SK-N-SH (cell line): ENCODE data around the gene DAB2IP. TPM values are rescaled to one million over a fixed set of nuclear protein-coding genes. Genes with fewer than 3 reads are reported as not detected.

Experiments
- CTCF ChIA-PET: fragments of 300-600, 350-600 bp; formaldehyde crosslinking; extraction: SDS; loops from one replicate; lab custom pipeline; 2021; lab: Yijun Ruan, JAX
- POLR2A ChIA-PET: fragments of 350-600 bp; sonication (Branson Sonifier 250); formaldehyde crosslinking; extraction: SDS; loops from one replicate; lab custom pipeline; 2020; ENCODE audit warnings: antibody characterized with exemption, inconsistent platforms; lab: Yijun Ruan, JAX
- DNase-seq: peaks from one replicate; pipeline ENCODE4 v3.0.0; 2012
- H2AFZ ChIP-seq: fragments of 200-600 bp; sonication (generic); 2 replicates; pipeline ENCODE4 v1.8.1; 2016; ENCODE audit warnings: antibody characterized with exemption, mild to moderate bottlenecking, low read depth
- H3F3A ChIP-seq: fragments of 200-600 bp; sonication (generic); replicated peaks from 2 replicates; pipeline ENCODE3; 2016; ENCODE audit warnings: antibody characterized with exemption, mild to moderate bottlenecking; ENCODE audit not compliant: insufficient read depth
- H3K27ac ChIP-seq, 2 experiments: fragments of 200-500 bp in 1 of 2; fragments of 200-600 bp in 1 of 2; sonication (Bioruptor generic) in 1 of 2; sonication (generic), shearing (Covaris generic) in 1 of 2; 2 replicates each; pipeline versions ENCODE4 v1.5.1 to v1.6.1; 2014 to 2016; ENCODE audit warnings: low read depth in 2 of 2, inconsistent platforms in 1 of 2, low read length in 1 of 2, mild to moderate bottlenecking in 1 of 2, mixed read lengths in 1 of 2
- H3K27me3 ChIP-seq: fragments of 200-600 bp; sonication (generic), shearing (Covaris generic); 2 replicates; pipeline ENCODE4 v1.6.1; 2016; ENCODE audit warnings: mixed run types; ENCODE audit not compliant: insufficient read depth
- H3K36me3 ChIP-seq, 2 experiments: fragments of 200-500 bp in 1 of 2; fragments of 200-600 bp in 1 of 2; sonication (Bioruptor generic) in 1 of 2; sonication (generic) in 1 of 2; replicated peaks in 1 of 2; 2 replicates each; pipeline versions ENCODE3 to v1.5.1; 2014 to 2016; ENCODE audit warnings: low read length in 1 of 2, mild to moderate bottlenecking in 1 of 2; ENCODE audit not compliant: insufficient read depth in 2 of 2, control insufficient read depth in 1 of 2
- H3K4me1 ChIP-seq, 2 experiments: fragments of 200-500 bp in 1 of 2; fragments of 200-600 bp in 1 of 2; sonication (Bioruptor generic) in 1 of 2; sonication (generic), shearing (Covaris generic) in 1 of 2; 2 replicates each; pipeline versions ENCODE4 v1.5.1 to v1.6.1; 2014 to 2016; ENCODE audit warnings: low read depth in 1 of 2, low read length in 1 of 2, mixed run types in 1 of 2; ENCODE audit not compliant: insufficient read depth in 2 of 2, control insufficient read depth in 1 of 2
- H3K4me2 ChIP-seq: fragments of 200-600 bp; sonication (generic), shearing (Covaris generic); 2 replicates; pipeline ENCODE4 v1.6.1; 2017; ENCODE audit warnings: mixed run types
- H3K4me3 ChIP-seq, 2 experiments: fragments of 200-500 bp in 1 of 2; fragments of 200-600 bp in 1 of 2; sonication (Bioruptor generic) in 1 of 2; sonication (generic), shearing (Covaris generic) in 1 of 2; 2 replicates each; pipeline versions ENCODE4 v1.5.1 to v1.8.1; 2014 to 2016; ENCODE audit warnings: low read depth in 2 of 2, inconsistent platforms in 1 of 2, low read length in 1 of 2, mild to moderate bottlenecking in 1 of 2, mixed read lengths in 1 of 2, moderate library complexity in 1 of 2
- H3K79me2 ChIP-seq: fragments of 200-600 bp; sonication (generic); 2 replicates; pipeline ENCODE4 v1.8.1; 2017; ENCODE audit warnings: mild to moderate bottlenecking; ENCODE audit not compliant: insufficient read depth
- H3K9ac ChIP-seq: fragments of 200-600 bp; sonication (generic); 2 replicates; pipeline ENCODE4 v1.6.1; 2017; ENCODE audit warnings: mixed run types
- H3K9me2 ChIP-seq: fragments of 200-600 bp; sonication (generic); 2 replicates; pipeline ENCODE4 v1.6.1; 2017; ENCODE audit warnings: mixed run types
- H3K9me3 ChIP-seq: fragments of 200-600 bp; sonication (generic); 2 replicates; pipeline ENCODE4 v1.6.1; 2017; ENCODE audit warnings: mixed run types, mild to moderate bottlenecking, moderate library complexity
- H4K20me1 ChIP-seq: fragments of 200-600 bp; sonication (generic); 2 replicates; pipeline ENCODE4 v1.6.1; 2017; ENCODE audit warnings: mild to moderate bottlenecking, mixed run types; ENCODE audit not compliant: insufficient read depth
- ELF1 ChIP-seq: IDR thresholded peaks from 2 replicates; pipeline ENCODE4 v1.4.0; 2012
- EP300 ChIP-seq, 2 experiments: IDR thresholded peaks; 2 replicates each; pipeline versions ENCODE4 v1.4.0 to v1.6.1; 2012; ENCODE audit warnings: borderline replicate concordance in 1 of 2, low read depth in 1 of 2, low read length in 1 of 2
- FOSL2 ChIP-seq: IDR thresholded peaks from 2 replicates; pipeline ENCODE4 v1.4.0; 2012; ENCODE audit warnings: low read depth, mild to moderate bottlenecking, moderate library complexity, borderline replicate concordance
- FOXJ3 ChIP-seq: sonication (generic); formaldehyde crosslinking; IDR thresholded peaks from 2 replicates; pipeline ENCODE4 v1.5.1; 2020; ENCODE audit warnings: mild to moderate bottlenecking, missing genetic modification reagents
- FOXM1 ChIP-seq: IDR thresholded peaks from 2 replicates; pipeline ENCODE4 v1.4.0; 2012; ENCODE audit warnings: low read depth, mild to moderate bottlenecking
- MEF2A ChIP-seq: IDR thresholded peaks from 2 replicates; pipeline ENCODE4 v1.4.0; 2012; ENCODE audit warnings: low read depth, borderline replicate concordance
- RAD21 ChIP-seq: IDR thresholded peaks from 2 replicates; pipeline ENCODE4 v1.6.1; 2012; ENCODE audit warnings: mild to moderate bottlenecking, low read length
- RFX5 ChIP-seq: IDR thresholded peaks from 2 replicates; pipeline ENCODE4 v1.6.1; 2012; ENCODE audit warnings: mild to moderate bottlenecking, improper control_type of control experiment, low read length
- SMC3 ChIP-seq: IDR thresholded peaks from 2 replicates; pipeline ENCODE4 v1.6.1; 2012; ENCODE audit warnings: low read depth, low read length, improper control_type of control experiment
- TCF12 ChIP-seq: IDR thresholded peaks from 2 replicates; pipeline ENCODE4 v1.4.0; 2012
- TEAD4 ChIP-seq: IDR thresholded peaks from 2 replicates; pipeline ENCODE4 v1.4.0; 2012; ENCODE audit warnings: mild to moderate bottlenecking, borderline replicate concordance; ENCODE audit not compliant: insufficient read depth
- WGBS: methylation state at CpG from one replicate; pipeline ENCODE4 v1.1.6; 2017; ENCODE audit warnings: low lambda C conversion rate; 5-methylcytosine and 5-hydroxymethylcytosine counted together
- polyA plus RNA-seq, 3 experiments: library from polyadenylated mRNA; depleted of rRNA; stranded (reverse); fragments of >200 nt; gene quantifications; 2 replicates each; pipeline ENCODE4 v1.2.3, GENCODE V29; 2012
- TF ChIP-seq, protein P1 (sequence below): fragments of 200-600 bp; sonication (generic); IDR thresholded peaks from 2 replicates; pipeline ENCODE4 v1.6.1; 2017; ENCODE audit warnings: antibody characterized with exemption, mild to moderate bottlenecking, moderate library complexity
- TF ChIP-seq, protein P2 (sequence below): IDR thresholded peaks from 2 replicates; pipeline ENCODE4 v1.4.0; 2012; ENCODE audit warnings: low read depth, borderline replicate concordance
- TF ChIP-seq, protein P3 (sequence below): fragments of 150-350 bp; IDR thresholded peaks from 2 replicates; pipeline ENCODE4 v1.6.1; 2017; ENCODE audit warnings: antibody characterized with exemption, low read length, low read depth, borderline replicate concordance
- TF ChIP-seq, protein P4 (sequence below): IDR thresholded peaks from 2 replicates; pipeline ENCODE4 v1.6.1; 2012; ENCODE audit warnings: mild to moderate bottlenecking, low read depth, low read length, moderate library complexity
- TF ChIP-seq, protein P5 (sequence below): IDR thresholded peaks from 2 replicates; pipeline ENCODE4 v1.4.0; 2012; ENCODE audit warnings: low read depth

DAB2IP gene
- polyA plus RNA-seq, 1 of the 3 experiments (the other 2 are of a cell fraction): 21.4 TPM

DNA sequence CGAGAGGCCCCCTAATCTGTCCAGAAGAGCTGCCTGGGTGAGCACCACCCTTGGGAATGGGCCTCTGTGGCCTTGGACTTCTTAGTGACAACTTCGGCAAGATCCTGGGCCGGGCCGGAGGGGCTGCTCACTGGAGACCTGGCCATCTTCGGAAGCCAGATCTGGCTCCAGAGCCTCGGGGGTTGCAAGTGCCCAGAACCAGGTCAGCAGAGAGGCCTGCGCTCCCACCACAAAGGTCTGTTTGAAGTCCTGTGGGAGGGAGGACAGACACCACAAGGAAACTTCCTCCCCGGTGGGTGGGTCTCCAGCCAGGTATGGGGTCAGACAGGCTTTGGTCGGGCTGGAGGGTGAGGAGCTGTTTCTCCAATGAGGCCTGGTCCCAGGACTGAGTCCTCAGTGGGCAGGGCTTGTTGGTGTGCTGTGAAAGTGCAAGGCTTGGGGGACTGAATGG is 86.1 kb downstream of the DAB2IP start:
- Histone ChIP-seq H3K9ac (no peak overlapping the region), H2AFZ (no peak overlapping the region), H3K27ac (no peak overlapping the region; a peak in 1 of 4 replicates), H3K9me2 (no peaks in the 10 kb centered on the region), H3K36me3 (no peaks in the 10 kb centered on the region), H3K4me2 (no peak overlapping the region), H4K20me1 (peaks cover 67% of the 10 kb centered on the region), H3K79me2 (peaks cover 60% of the 10 kb centered on the region), H3F3A (no peaks in the 10 kb centered on the region), H3K4me3 (no peak overlapping the region), H3K9me3 (no peaks in the 10 kb centered on the region), H3K27me3 (no peaks in the 10 kb centered on the region), H3K4me1 (peaks cover 15 to 66% of the 10 kb centered on the region in 2 experiments; a peak in 3 of 4 replicates)
- TF ChIP-seq RAD21 (no peak), RFX5 (no peak), TCF12 (no peak), SMC3 (no peak), EP300 (IDR thresholded peaks at IDR 0.05; ENCODE audit: borderline replicate concordance in 1 of 2, low read depth in 1 of 2, low read length in 1 of 2) (no peak)
- TF ChIP-seq, protein P1, sequence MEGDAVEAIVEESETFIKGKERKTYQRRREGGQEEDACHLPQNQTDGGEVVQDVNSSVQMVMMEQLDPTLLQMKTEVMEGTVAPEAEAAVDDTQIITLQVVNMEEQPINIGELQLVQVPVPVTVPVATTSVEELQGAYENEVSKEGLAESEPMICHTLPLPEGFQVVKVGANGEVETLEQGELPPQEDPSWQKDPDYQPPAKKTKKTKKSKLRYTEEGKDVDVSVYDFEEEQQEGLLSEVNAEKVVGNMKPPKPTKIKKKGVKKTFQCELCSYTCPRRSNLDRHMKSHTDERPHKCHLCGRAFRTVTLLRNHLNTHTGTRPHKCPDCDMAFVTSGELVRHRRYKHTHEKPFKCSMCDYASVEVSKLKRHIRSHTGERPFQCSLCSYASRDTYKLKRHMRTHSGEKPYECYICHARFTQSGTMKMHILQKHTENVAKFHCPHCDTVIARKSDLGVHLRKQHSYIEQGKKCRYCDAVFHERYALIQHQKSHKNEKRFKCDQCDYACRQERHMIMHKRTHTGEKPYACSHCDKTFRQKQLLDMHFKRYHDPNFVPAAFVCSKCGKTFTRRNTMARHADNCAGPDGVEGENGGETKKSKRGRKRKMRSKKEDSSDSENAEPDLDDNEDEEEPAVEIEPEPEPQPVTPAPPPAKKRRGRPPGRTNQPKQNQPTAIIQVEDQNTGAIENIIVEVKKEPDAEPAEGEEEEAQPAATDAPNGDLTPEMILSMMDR: no peak
- TF ChIP-seq, protein P2, sequence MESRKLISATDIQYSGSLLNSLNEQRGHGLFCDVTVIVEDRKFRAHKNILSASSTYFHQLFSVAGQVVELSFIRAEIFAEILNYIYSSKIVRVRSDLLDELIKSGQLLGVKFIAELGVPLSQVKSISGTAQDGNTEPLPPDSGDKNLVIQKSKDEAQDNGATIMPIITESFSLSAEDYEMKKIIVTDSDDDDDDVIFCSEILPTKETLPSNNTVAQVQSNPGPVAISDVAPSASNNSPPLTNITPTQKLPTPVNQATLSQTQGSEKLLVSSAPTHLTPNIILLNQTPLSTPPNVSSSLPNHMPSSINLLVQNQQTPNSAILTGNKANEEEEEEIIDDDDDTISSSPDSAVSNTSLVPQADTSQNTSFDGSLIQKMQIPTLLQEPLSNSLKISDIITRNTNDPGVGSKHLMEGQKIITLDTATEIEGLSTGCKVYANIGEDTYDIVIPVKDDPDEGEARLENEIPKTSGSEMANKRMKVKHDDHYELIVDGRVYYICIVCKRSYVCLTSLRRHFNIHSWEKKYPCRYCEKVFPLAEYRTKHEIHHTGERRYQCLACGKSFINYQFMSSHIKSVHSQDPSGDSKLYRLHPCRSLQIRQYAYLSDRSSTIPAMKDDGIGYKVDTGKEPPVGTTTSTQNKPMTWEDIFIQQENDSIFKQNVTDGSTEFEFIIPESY: no peak
- TF ChIP-seq, protein P3, sequence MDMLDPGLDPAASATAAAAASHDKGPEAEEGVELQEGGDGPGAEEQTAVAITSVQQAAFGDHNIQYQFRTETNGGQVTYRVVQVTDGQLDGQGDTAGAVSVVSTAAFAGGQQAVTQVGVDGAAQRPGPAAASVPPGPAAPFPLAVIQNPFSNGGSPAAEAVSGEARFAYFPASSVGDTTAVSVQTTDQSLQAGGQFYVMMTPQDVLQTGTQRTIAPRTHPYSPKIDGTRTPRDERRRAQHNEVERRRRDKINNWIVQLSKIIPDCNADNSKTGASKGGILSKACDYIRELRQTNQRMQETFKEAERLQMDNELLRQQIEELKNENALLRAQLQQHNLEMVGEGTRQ: no peak
- DNase-seq: no peak
- 91% methylated on average over 9 of the region's 9 CpGs for WGBS
- CTCF ChIA-PET: interaction anchor here (0.7 to 2.4 kb wide), 2 partner anchors 191 to 362 kb away, joined by 3 to 6 read pairs; no protein-coding TSS in a partner anchor
- POLR2A ChIA-PET: no interaction called here

DNA sequence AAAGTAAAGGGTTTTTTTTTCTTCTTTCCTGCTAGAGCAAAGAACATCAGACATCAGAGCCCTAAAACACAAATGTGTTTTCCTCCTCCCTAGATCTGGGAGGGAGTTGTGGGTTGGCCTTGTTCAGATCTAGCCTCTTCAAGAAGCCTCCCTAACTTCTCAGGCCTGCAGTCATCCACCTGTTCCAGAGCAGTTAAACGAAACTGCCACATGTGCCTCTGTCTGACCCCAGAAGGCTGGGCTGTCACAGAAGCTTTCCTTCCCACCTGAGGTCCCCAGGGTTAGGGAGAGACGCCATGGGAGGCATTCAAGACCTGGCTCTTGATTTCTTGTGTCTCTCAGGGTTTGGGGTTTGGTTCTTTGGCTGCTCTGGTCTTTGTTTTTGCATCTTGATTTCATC is 87.0 kb downstream of the DAB2IP start:
- CTCF ChIA-PET: interaction anchor here (1.0 to 2.4 kb wide), 2 partner anchors 51 to 192 kb away, joined by 5 to 6 read pairs; no protein-coding TSS in a partner anchor
- H3K79me2 ChIP-seq: peaks cover 55% of the 10 kb centered on the region
- 88% methylated on average over 1 of the region's 2 CpGs for WGBS
- TF ChIP-seq EP300 (IDR thresholded peaks at IDR 0.05; ENCODE audit: borderline replicate concordance in 1 of 2, low read depth in 1 of 2, low read length in 1 of 2) (no peak), FOSL2 (no peak), FOXM1 (no peak), TEAD4 (no peak), RFX5 (no peak), FOXJ3 (CRISPR knock-in tag) (no peak), SMC3 (no peak), ELF1 (no peak), MEF2A (no peak)
- TF ChIP-seq, protein P4, sequence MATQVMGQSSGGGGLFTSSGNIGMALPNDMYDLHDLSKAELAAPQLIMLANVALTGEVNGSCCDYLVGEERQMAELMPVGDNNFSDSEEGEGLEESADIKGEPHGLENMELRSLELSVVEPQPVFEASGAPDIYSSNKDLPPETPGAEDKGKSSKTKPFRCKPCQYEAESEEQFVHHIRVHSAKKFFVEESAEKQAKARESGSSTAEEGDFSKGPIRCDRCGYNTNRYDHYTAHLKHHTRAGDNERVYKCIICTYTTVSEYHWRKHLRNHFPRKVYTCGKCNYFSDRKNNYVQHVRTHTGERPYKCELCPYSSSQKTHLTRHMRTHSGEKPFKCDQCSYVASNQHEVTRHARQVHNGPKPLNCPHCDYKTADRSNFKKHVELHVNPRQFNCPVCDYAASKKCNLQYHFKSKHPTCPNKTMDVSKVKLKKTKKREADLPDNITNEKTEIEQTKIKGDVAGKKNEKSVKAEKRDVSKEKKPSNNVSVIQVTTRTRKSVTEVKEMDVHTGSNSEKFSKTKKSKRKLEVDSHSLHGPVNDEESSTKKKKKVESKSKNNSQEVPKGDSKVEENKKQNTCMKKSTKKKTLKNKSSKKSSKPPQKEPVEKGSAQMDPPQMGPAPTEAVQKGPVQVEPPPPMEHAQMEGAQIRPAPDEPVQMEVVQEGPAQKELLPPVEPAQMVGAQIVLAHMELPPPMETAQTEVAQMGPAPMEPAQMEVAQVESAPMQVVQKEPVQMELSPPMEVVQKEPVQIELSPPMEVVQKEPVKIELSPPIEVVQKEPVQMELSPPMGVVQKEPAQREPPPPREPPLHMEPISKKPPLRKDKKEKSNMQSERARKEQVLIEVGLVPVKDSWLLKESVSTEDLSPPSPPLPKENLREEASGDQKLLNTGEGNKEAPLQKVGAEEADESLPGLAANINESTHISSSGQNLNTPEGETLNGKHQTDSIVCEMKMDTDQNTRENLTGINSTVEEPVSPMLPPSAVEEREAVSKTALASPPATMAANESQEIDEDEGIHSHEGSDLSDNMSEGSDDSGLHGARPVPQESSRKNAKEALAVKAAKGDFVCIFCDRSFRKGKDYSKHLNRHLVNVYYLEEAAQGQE: no peak
- TF ChIP-seq, protein P5, sequence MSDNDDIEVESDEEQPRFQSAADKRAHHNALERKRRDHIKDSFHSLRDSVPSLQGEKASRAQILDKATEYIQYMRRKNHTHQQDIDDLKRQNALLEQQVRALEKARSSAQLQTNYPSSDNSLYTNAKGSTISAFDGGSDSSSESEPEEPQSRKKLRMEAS: no peak
- TF ChIP-seq, protein P2: no peak

More for the DNA sequence above, 87.0 kb downstream of the DAB2IP start:
- Histone ChIP-seq H3K36me3 (no peaks in the 10 kb centered on the region), H3K27ac (no peak overlapping the region; a peak in 1 of 4 replicates), H3K9ac (no peak overlapping the region), H3F3A (no peaks in the 10 kb centered on the region), H3K27me3 (no peaks in the 10 kb centered on the region), H4K20me1 (peaks cover 60% of the 10 kb centered on the region), H3K4me3 (no peak overlapping the region), H3K4me1 (peaks cover 15 to 66% of the 10 kb centered on the region in 2 experiments), H3K9me2 (no peaks in the 10 kb centered on the region), H3K4me2 (no peak overlapping the region), H3K9me3 (no peaks in the 10 kb centered on the region), H2AFZ (no peak overlapping the region)
- no peak for DNase-seq
- POLR2A ChIA-PET: no interaction called here
